ENCODE results near the gene SHQ1. TPM values are rescaled to one million over a fixed set of nuclear protein-coding genes. Genes with fewer than 3 reads are reported as not detected.

Gene SHQ1
- total and polyA plus RNA-seq, 2 experiments from 2014 or later = 18.3 to 28.7 TPM

DNA sequence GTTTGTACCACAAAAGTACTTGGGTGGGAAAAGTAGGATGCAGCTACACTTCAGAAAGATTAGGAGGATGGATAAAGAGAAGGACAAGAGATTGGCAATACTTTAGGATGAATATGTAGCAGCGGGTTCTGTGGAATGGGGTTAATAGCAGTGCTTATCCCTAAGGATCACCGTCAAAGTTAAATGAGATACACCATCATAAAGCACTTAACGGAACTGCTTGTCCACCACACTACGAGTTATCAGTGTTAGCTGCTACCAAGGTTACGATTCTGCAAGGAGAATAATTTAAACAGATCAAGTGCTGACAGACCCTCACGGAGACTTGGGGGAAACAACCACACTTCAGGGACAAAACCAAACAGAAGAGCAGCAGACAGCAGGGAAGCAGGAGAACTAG, 963 bp downstream of the SHQ1 start:
- Histone ChIP-seq H3K9me2 (ENCODE audit: insufficient read depth) (no peaks in the 10 kb centered on the region), H3K79me2 (replicated peaks; ENCODE audit: insufficient read depth) (peaks cover 35% of the 10 kb centered on the region), H3K4me1 (ENCODE audit: insufficient read depth) (peaks cover 9% of the 10 kb centered on the region), H3K4me2 (peak overlapping the region; percentile 90), H3F3A (replicated peaks; ENCODE audit: low read depth) (no peaks in the 10 kb centered on the region), H3K27me3 (ENCODE audit: insufficient read depth) (peaks cover 18% of the 10 kb centered on the region), H4K20me1 (replicated peaks; ENCODE audit: insufficient read depth) (peaks cover 8% of the 10 kb centered on the region), H3K27ac (ENCODE audit: low read depth) (no peak overlapping the region), H3K36me3 (ENCODE audit: insufficient read depth) (no peaks in the 10 kb centered on the region), H3K4me3 (peak overlapping the region; percentile 80), H2AFZ (peak overlapping the region; percentile 93)
- H3K4me3 Mint-ChIP-seq = peak overlapping the region; percentile 86
- no peak overlapping the region for H3K27ac Mint-ChIP-seq
- H3K36me3 Mint-ChIP-seq (ENCODE audit: low read depth) = peaks cover 9% of the 10 kb centered on the region; the same call in 2 of the 3 replicates
- TF ChIP-seq JUNB (IDR thresholded peaks at IDR 0.05; ENCODE audit: unreplicated experiment) (no peak), CREB1 (CRISPR knock-in tag; IDR thresholded peaks at IDR 0.05; ENCODE audit: low read depth) (no peak), ZNF114 (CRISPR knock-in tag; IDR thresholded peaks at IDR 0.05) (no peak), ZNF331 (CRISPR knock-in tag; IDR thresholded peaks at IDR 0.05; ENCODE audit: low read depth) (no peak), EZH2phosphoT487 (IDR thresholded peaks at IDR 0.05; ENCODE audit: unreplicated experiment) (no peak), NANOG (IDR thresholded peaks at IDR 0.05; ENCODE audit: borderline replicate concordance) (no peak), STAT1 (IDR thresholded peaks at IDR 0.05; ENCODE audit: unreplicated experiment) (no peak), POLR2AphosphoS5 (IDR thresholded peaks at IDR 0.05; ENCODE audit: low read depth) (no peak), EZH2 (IDR thresholded peaks at IDR 0.05; ENCODE audit: low read depth, unreplicated experiment) (no peak)
- TF ChIP-seq, protein P1, sequence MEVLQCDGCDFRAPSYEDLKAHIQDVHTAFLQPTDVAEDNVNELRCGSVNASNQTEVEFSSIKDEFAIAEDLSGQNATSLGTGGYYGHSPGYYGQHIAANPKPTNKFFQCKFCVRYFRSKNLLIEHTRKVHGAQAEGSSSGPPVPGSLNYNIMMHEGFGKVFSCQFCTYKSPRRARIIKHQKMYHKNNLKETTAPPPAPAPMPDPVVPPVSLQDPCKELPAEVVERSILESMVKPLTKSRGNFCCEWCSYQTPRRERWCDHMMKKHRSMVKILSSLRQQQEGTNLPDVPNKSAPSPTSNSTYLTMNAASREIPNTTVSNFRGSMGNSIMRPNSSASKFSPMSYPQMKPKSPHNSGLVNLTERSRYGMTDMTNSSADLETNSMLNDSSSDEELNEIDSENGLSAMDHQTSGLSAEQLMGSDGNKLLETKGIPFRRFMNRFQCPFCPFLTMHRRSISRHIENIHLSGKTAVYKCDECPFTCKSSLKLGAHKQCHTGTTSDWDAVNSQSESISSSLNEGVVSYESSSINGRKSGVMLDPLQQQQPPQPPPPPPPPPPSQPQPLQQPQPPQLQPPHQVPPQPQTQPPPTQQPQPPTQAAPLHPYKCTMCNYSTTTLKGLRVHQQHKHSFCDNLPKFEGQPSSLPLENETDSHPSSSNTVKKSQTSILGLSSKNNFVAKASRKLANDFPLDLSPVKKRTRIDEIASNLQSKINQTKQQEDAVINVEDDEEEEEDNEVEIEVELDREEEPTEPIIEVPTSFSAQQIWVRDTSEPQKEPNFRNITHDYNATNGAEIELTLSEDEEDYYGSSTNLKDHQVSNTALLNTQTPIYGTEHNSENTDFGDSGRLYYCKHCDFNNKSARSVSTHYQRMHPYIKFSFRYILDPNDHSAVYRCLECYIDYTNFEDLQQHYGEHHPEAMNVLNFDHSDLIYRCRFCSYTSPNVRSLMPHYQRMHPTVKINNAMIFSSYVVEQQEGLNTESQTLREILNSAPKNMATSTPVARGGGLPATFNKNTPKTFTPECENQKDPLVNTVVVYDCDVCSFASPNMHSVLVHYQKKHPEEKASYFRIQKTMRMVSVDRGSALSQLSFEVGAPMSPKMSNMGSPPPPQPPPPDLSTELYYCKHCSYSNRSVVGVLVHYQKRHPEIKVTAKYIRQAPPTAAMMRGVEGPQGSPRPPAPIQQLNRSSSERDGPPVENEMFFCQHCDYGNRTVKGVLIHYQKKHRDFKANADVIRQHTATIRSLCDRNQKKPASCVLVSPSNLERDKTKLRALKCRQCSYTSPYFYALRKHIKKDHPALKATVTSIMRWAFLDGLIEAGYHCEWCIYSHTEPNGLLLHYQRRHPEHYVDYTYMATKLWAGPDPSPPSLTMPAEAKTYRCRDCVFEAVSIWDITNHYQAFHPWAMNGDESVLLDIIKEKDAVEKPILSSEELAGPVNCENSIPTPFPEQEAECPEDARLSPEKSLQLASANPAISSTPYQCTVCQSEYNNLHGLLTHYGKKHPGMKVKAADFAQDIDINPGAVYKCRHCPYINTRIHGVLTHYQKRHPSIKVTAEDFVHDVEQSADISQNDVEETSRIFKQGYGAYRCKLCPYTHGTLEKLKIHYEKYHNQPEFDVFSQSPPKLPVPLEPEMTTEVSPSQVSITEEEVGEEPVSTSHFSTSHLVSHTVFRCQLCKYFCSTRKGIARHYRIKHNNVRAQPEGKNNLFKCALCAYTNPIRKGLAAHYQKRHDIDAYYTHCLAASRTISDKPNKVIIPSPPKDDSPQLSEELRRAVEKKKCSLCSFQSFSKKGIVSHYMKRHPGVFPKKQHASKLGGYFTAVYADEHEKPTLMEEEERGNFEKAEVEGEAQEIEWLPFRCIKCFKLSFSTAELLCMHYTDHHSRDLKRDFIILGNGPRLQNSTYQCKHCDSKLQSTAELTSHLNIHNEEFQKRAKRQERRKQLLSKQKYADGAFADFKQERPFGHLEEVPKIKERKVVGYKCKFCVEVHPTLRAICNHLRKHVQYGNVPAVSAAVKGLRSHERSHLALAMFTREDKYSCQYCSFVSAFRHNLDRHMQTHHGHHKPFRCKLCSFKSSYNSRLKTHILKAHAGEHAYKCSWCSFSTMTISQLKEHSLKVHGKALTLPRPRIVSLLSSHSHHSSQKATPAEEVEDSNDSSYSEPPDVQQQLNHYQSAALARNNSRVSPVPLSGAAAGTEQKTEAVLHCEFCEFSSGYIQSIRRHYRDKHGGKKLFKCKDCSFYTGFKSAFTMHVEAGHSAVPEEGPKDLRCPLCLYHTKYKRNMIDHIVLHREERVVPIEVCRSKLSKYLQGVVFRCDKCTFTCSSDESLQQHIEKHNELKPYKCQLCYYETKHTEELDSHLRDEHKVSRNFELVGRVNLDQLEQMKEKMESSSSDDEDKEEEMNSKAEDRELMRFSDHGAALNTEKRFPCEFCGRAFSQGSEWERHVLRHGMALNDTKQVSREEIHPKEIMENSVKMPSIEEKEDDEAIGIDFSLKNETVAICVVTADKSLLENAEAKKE (CRISPR knock-in tag; IDR thresholded peaks at IDR 0.05) = no peak
- TF ChIP-seq, protein P2, sequence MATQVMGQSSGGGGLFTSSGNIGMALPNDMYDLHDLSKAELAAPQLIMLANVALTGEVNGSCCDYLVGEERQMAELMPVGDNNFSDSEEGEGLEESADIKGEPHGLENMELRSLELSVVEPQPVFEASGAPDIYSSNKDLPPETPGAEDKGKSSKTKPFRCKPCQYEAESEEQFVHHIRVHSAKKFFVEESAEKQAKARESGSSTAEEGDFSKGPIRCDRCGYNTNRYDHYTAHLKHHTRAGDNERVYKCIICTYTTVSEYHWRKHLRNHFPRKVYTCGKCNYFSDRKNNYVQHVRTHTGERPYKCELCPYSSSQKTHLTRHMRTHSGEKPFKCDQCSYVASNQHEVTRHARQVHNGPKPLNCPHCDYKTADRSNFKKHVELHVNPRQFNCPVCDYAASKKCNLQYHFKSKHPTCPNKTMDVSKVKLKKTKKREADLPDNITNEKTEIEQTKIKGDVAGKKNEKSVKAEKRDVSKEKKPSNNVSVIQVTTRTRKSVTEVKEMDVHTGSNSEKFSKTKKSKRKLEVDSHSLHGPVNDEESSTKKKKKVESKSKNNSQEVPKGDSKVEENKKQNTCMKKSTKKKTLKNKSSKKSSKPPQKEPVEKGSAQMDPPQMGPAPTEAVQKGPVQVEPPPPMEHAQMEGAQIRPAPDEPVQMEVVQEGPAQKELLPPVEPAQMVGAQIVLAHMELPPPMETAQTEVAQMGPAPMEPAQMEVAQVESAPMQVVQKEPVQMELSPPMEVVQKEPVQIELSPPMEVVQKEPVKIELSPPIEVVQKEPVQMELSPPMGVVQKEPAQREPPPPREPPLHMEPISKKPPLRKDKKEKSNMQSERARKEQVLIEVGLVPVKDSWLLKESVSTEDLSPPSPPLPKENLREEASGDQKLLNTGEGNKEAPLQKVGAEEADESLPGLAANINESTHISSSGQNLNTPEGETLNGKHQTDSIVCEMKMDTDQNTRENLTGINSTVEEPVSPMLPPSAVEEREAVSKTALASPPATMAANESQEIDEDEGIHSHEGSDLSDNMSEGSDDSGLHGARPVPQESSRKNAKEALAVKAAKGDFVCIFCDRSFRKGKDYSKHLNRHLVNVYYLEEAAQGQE (IDR thresholded peaks at IDR 0.05; ENCODE audit: unreplicated experiment) = no peak
- TF ChIP-seq, protein P3, sequence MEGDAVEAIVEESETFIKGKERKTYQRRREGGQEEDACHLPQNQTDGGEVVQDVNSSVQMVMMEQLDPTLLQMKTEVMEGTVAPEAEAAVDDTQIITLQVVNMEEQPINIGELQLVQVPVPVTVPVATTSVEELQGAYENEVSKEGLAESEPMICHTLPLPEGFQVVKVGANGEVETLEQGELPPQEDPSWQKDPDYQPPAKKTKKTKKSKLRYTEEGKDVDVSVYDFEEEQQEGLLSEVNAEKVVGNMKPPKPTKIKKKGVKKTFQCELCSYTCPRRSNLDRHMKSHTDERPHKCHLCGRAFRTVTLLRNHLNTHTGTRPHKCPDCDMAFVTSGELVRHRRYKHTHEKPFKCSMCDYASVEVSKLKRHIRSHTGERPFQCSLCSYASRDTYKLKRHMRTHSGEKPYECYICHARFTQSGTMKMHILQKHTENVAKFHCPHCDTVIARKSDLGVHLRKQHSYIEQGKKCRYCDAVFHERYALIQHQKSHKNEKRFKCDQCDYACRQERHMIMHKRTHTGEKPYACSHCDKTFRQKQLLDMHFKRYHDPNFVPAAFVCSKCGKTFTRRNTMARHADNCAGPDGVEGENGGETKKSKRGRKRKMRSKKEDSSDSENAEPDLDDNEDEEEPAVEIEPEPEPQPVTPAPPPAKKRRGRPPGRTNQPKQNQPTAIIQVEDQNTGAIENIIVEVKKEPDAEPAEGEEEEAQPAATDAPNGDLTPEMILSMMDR (conservative IDR thresholded peaks at IDR 0.05; ENCODE audit: low read depth in 2 of 2) = no peak
- ATAC-seq = no peak
- DNase-seq (ENCODE audit: low spot score) = no peak
- H3K27me3 Mint-ChIP-seq (ENCODE audit: insufficient read depth, low read depth, poor library complexity) = peaks cover 16% of the 10 kb centered on the region
- peaks cover 20% of the 10 kb centered on the region for H3K4me1 Mint-ChIP-seq
- H3K9me3 Mint-ChIP-seq = no peaks in the 10 kb centered on the region; the same call in 2 of the 3 replicates
